Mammary microvascular endothelial cell (primary cell): ENCODE results near the gene BNIP2. TPM values are rescaled to one million over a fixed set of nuclear protein-coding genes. Genes with fewer than 3 reads are reported as not detected.

Source experiments
- total RNA-seq: library from RNA; depleted of rRNA; stranded (reverse); fragments of >200 nt; gene quantifications from 2 replicates; pipeline ENCODE4 v1.2.3, GENCODE V29; 2015

BNIP2 gene, protein sequence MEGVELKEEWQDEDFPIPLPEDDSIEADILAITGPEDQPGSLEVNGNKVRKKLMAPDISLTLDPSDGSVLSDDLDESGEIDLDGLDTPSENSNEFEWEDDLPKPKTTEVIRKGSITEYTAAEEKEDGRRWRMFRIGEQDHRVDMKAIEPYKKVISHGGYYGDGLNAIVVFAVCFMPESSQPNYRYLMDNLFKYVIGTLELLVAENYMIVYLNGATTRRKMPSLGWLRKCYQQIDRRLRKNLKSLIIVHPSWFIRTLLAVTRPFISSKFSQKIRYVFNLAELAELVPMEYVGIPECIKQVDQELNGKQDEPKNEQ
- total RNA-seq = 148 and 157 TPM in 2 replicates

GRCh38 chr15:59688782-59689625, at the start of gene BNIP2:
Gene BNIP2 (minus strand): TSS chr15:59689320. CDS start chr15:59682457, 6,863 bp downstream.

GRCh38 chr15:59656897-59657634, 32.1 kb downstream of the BNIP2 start, which contains the start of gene GTF2A2:
Gene GTF2A2 (minus strand): TSS chr15:59657515. CDS start chr15:59652277, 5,238 bp downstream.

GRCh38 chr15:59611276-59612260, 77.6 kb downstream of the BNIP2 start, which contains the start of gene GCNT3:
Gene GCNT3 (plus strand): TSS chr15:59611783. CDS start chr15:59618239, 6,456 bp downstream.

Other genes with a start within 250 kb of the BNIP2 start
- gene GCNT3, start 77.5 kb downstream of the BNIP2 start, total RNA-seq = not detected in 2 replicates
- 66.9 and 78.8 TPM in 2 replicates for gene GTF2A2, start 31.8 kb downstream of the BNIP2 start, total RNA-seq